GM19035 (cell line): ENCODE results near the gene OR1L4.

ENCODE experiments used
- ATAC-seq: cut with Tn5 transposase; IDR thresholded peaks from one replicate; pipeline ENCODE4 v1.9.1; 2021; ENCODE audit not compliant: unreplicated experiment

Gene OR1L4, protein sequence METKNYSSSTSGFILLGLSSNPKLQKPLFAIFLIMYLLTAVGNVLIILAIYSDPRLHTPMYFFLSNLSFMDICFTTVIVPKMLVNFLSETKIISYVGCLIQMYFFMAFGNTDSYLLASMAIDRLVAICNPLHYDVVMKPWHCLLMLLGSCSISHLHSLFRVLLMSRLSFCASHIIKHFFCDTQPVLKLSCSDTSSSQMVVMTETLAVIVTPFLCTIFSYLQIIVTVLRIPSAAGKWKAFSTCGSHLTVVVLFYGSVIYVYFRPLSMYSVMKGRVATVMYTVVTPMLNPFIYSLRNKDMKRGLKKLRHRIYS

DNA sequence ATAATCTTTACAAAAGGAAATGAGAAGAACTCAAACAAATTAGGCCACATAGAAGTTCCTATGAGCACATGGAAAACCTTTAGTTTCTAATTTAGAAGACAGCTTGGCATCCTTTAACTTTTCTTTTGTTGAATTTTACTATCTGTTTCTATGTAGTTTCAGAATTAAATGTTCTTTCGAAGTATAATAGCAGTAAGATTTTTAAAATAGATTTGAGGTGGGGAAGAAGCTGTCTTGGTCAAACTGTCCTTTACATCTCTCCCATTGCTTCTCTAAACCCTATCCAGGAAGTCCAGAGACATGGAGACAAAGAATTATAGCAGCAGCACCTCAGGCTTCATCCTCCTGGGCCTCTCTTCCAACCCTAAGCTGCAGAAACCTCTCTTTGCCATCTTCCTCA is at the start of gene OR1L4:
Gene OR1L4, plus strand, starts transcription at position 301 of the 400 bp plus-strand sequence. Its CDS starts 0 bp downstream, at position 301.
- ATAC-seq, result no peak

DNA sequence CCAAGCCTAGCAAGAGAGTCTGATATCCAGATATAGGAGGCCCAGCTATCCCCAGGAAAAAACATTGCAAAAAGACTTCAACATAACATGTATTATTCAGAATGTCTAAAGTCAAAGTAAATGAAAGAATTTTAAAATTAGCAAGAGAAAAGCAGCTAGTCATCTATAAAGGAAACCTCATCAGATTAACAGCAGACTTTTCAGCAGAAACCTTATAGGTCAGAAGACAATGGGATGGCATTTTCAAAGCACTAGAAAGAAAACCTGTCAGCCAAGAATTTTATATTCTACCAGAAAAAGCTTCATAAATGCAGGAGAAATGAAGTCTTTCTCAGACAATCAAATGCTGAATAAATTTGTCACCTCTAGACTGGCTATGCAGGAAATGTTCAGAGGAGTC is 38.9 kb upstream of the OR1L4 start:
- ATAC-seq, result no peak

DNA sequence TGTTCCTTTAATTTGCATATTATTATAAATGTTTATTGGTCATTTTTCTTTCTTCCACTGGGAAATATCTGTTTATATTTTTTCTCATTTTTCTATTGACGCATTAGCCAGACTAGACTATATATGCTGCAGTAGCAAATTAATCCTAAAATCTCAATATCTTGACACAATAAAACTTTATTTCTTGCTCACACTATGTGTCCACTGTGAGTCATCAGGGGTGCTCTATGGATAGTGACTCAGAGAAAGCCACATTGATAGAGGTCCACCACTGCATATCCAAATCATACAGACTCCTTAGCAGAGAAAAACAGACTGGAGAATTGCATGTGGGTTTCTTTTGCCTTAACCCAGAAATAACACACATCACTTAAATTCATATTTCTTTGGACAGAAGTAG is 28.1 kb upstream of the OR1L4 start:
- no peak for ATAC-seq

DNA sequence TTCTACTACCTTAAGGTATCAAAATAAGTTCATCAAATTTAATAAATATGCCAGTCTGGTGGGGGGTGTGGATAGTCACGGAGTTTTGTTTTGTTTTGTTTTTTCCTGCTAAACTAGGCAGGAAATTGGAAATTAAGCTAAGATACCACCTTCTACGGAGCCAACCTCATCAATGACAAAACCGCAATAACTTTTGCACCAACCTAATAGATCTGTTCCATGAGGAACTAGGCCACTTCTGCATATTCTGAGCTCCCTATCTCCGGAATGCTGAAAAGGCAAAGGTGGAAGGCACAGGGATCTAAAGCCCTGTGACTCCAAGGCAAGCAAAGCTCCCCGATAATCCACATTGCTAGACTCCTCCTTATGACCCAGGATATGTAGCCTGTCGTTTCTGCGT is 5.8 kb upstream of the OR1L4 start:
- no peak for ATAC-seq

DNA sequence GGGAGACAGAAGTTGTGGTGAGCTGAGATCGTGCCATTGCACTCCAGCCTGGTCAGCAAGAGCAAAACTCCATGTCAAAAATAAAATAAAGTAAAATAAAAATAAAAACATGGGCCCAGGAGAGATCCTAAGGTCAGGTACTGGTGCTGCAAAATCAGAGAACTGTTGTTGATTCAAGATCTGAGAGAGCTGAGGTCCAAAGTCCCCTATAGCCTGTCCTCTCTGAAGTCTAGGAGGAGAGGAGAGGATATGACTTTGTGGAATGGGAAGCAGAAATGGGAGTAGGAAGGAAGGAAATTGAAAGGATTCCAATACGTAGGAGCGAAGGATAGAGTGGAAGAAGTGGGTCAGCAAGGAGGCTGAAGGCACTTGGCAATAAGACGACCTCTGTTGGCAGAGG is 4.6 kb upstream of the OR1L4 start:
- no peak for ATAC-seq

DNA sequence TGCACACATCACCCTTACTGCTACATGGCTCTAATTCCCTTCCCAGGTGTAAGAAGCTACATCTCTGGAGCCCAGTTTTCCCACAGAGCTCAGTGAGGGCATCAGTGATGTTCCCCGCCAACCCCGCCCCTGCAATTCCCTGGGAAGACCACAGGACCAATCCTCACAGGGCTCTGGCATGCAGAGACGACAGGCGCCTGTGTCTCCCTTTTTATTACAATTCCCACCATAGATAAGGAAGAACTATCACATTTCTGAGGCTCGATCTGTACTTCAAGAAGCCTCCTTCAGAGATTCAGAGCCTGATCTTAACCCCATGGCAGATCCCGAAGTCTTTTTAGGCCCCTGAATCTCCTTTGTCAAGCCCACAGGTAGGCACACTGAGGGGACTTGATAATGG is 18.2 kb downstream of the OR1L4 start, which contains the start of gene OR1L6:
Gene OR1L6, plus strand, starts transcription at position 301 of the 400 bp plus-strand sequence. CDS start 7,545 bp downstream, outside the sequence.
- no peak for ATAC-seq

DNA sequence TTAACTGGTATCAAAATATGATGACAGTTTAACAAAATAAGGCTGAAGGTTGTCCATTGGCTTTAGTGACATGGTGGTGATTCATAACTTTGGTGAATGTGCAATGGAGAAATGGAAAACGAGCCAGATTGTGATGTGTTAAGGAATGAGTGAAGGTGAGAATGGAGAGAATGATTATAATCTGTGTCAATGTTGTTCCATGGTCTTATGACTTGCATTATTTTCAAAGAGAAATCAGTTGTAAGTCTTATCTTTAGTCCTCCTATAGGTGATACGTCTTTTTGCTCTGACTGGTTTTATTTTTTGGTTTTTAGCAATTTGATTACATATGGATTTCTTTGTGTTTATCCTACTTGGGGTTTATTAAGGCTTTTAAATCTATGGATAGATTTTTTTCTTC is 31.0 kb downstream of the OR1L4 start:
- ATAC-seq, result no peak

DNA sequence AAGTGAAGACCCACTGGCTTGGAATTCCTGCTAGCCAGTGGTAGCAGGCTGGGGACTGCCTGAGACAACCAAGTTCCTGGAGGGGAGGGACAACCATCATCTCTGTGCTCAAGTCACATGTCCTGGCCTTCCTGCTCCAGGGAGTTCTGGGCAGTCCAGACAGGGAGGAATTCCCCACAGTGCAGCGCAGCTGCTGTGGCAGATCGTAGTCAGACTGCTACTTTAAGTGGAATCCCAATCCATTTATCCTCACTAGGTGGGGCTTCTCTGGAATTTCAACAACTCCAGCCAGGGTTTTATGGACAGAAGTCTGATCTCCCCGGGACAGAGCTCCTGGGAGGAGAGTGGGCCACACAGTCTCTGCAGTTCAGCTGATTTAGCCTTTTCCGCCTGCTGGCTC is 44.0 kb downstream of the OR1L4 start:
- ATAC-seq, result no peak
